Panc1 (cell line): ENCODE results near the gene IL32. TPM values are rescaled to one million over a fixed set of nuclear protein-coding genes. Genes with fewer than 3 reads are reported as not detected.
"Not testable (repeated sequence)": the region's sequence is repeated elsewhere in the genome, so short reads cannot be mapped to it uniquely, and the experiment has no call there.

Experiments used
- ATAC-seq: fragments of 200-7000 bp; cut with Tn5 transposase; 2 replicates; pipeline ENCODE4 v1.9.1; 2020; ENCODE audit warnings: mild to moderate bottlenecking, moderate library complexity
- BruUV-seq: library from RNA; stranded (reverse); fragments of 400-500 nt; replicated peaks from 2 replicates; lab custom pipeline; 2021; lab: Mats Ljungman, UMichigan
- CTCF ChIA-PET: fragments of 300-600 bp; sonication (Branson Sonifier 250); formaldehyde crosslinking; loops from one replicate; lab custom pipeline; 2022; ENCODE audit warnings: antibody characterized with exemption; lab: Charles Lee
- POLR2A ChIA-PET: fragments of 300-600 bp; sonication (Branson Sonifier 250); formaldehyde crosslinking; loops from one replicate; lab custom pipeline; 2022; ENCODE audit warnings: antibody characterized with exemption; lab: Charles Lee
- DNase-seq: peaks from one replicate; pipeline ENCODE4 v3.0.0-alpha.2; 2010; ENCODE audit warnings: low read depth, low spot score
- H3K27ac ChIP-seq: 2 replicates; pipeline ENCODE4 v1.5.1; 2011; ENCODE audit warnings: mild to moderate bottlenecking, low read length, inconsistent platforms
- H3K27me3 ChIP-seq: fragments of 200-500 bp; sonication (Bioruptor generic); 2 replicates; pipeline ENCODE4 v1.6.0; 2014; ENCODE audit warnings: low read length, inconsistent platforms; ENCODE audit not compliant: control insufficient read depth, insufficient read depth
- H3K36me3 ChIP-seq: fragments of 200-500 bp; sonication (Bioruptor generic); 2 replicates; pipeline ENCODE4 v1.5.1; 2014; ENCODE audit warnings: inconsistent platforms, mild to moderate bottlenecking, low read length, moderate library complexity; ENCODE audit not compliant: control insufficient read depth, insufficient read depth
- H3K4me1 ChIP-seq: 2 replicates; pipeline ENCODE4 v1.5.1; 2011; ENCODE audit warnings: inconsistent platforms, mild to moderate bottlenecking, low read length, moderate library complexity; ENCODE audit not compliant: control insufficient read depth, insufficient read depth
- H3K4me3 ChIP-seq, 2 experiments: 2 replicates each; pipeline ENCODE4 v1.5.1; 2011 to 2012; ENCODE audit warnings: low read depth in 2 of 2, low read length in 2 of 2, mild to moderate bottlenecking in 2 of 2, inconsistent platforms in 1 of 2, moderate library complexity in 1 of 2
- H3K9me3 ChIP-seq: fragments of 200-500 bp; sonication (Bioruptor generic); 2 replicates; pipeline ENCODE4 v1.5.1; 2014; ENCODE audit warnings: low read depth, mild to moderate bottlenecking, inconsistent platforms, low read length, moderate library complexity; ENCODE audit not compliant: control insufficient read depth, insufficient read depth
- CTCF ChIP-seq: fragments of 450-650 bp; IDR thresholded peaks from 2 replicates; pipeline ENCODE4 v1.5.1; 2017; ENCODE audit warnings: mild to moderate bottlenecking
- POLR2AphosphoS5 ChIP-seq: IDR thresholded peaks from 2 replicates; pipeline ENCODE4 v1.6.1; 2012; ENCODE audit warnings: mild to moderate bottlenecking, low read depth, low read length, moderate library complexity
- REST ChIP-seq, 2 experiments: IDR thresholded peaks; 2 replicates each; pipeline ENCODE4 v1.6.1; 2011 to 2012; ENCODE audit warnings: low read depth in 2 of 2, control low read depth in 1 of 2, low read length in 1 of 2, mild to moderate bottlenecking in 1 of 2, moderate library complexity in 1 of 2; ENCODE audit not compliant: insufficient read depth in 1 of 2
- SIN3A ChIP-seq: IDR thresholded peaks from 2 replicates; pipeline ENCODE4 v1.6.1; 2012; ENCODE audit warnings: low read depth, mild to moderate bottlenecking, low read length, moderate library complexity, borderline replicate concordance; ENCODE audit not compliant: insufficient read depth
- TCF7L2 ChIP-seq: IDR thresholded peaks from 2 replicates; pipeline ENCODE4 v1.6.1; 2011; ENCODE audit warnings: mild to moderate bottlenecking, low read depth, low read length, inconsistent platforms
- in situ Hi-C: cut with HindIII; loops from 2 replicates; pipeline ENCODE4 v1.10.0; 2016; ENCODE audit warnings: low sequenced_read_pairs, low pct_unique_long_range_greater_than_20kb
- intact Hi-C: fragments of 100-400 bp; cut with micrococcal nuclease; formaldehyde crosslinking; loops from one replicate; pipeline ENCODE4 v1.10.0; 2022; ENCODE audit not compliant: unreplicated experiment
- total RNA-seq: library from RNA; stranded (reverse); gene quantifications from one replicate; pipeline ENCODE4 v1.2.1, GENCODE V29; 2021; ENCODE audit not compliant: unreplicated experiment

IL32 gene
- total RNA-seq, 1 experiment from 2014 or later = 17.1 TPM

GRCh38 chr16:3076577-3076976, 11.1 kb downstream of the IL32 start:
- DNase-seq = no peak
- H3K36me3 ChIP-seq = no peaks in the 10 kb centered on the region
- BruUV-seq = no TSS peak

DNA sequence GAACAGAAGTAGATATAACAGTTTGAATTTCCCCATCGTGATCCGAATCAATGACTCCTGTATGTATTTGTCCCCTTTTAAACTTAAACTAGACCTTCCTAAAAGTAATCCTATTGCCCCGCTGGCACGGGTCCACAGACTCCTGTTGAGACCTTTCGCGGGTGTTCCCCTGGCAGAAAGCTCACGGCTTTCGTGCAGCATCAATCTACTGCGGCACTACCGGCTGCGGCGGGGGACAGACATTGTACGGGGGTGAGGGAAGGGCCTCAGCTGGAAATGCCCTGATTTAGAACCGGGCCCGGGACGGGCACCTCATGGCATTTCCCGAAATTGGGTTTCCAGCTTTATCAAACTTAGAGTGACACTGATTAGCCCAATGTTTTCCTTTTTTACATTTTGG, 14.6 kb downstream of the IL32 start:
- H3K4me3 ChIP-seq = no peak overlapping the region
- no peaks in the 10 kb centered on the region for H3K36me3 ChIP-seq
- ChIA-PET POLR2A (no interaction called here), CTCF (no interaction called here)
- H3K27ac ChIP-seq = no peak overlapping the region
- H3K9me3 ChIP-seq = no peaks in the 10 kb centered on the region
- no peak for TF ChIP-seq POLR2AphosphoS5
- no peak for TF ChIP-seq SIN3A
- no peak for TF ChIP-seq CTCF
- no peak for TF ChIP-seq REST (IDR thresholded peaks at IDR 0.05; ENCODE audit: insufficient read depth in 1 of 2, low read depth in 2 of 2, low read length in 1 of 2)
- no peaks in the 10 kb centered on the region for H3K27me3 ChIP-seq
- no peak for DNase-seq
- H3K4me1 ChIP-seq = no peaks in the 10 kb centered on the region
- intact Hi-C loops (no loop called here), in situ Hi-C loops (no loop called here)
- ATAC-seq = no peak
- no TSS peak for BruUV-seq

More at GRCh38 chr16:3076577-3076976, 11.1 kb downstream of the IL32 start:
- CTCF ChIA-PET = no interaction called here
- TF ChIP-seq TCF7L2 = no peak
- no peak for TF ChIP-seq SIN3A
- no peak for TF ChIP-seq REST (IDR thresholded peaks at IDR 0.05; ENCODE audit: insufficient read depth in 1 of 2, low read depth in 2 of 2, low read length in 1 of 2)
- TF ChIP-seq CTCF = no peak
- no peak for TF ChIP-seq POLR2AphosphoS5
- intact Hi-C loops (no loop called here), in situ Hi-C loops (no loop called here)
- Histone ChIP-seq H3K4me3 (no peak overlapping the region), H3K4me1 (no peaks in the 10 kb centered on the region), H3K27ac (no peak overlapping the region), H3K27me3 (no peaks in the 10 kb centered on the region), H3K9me3 (no peaks in the 10 kb centered on the region)
- POLR2A ChIA-PET = no interaction called here
- ATAC-seq = no peak

DNA sequence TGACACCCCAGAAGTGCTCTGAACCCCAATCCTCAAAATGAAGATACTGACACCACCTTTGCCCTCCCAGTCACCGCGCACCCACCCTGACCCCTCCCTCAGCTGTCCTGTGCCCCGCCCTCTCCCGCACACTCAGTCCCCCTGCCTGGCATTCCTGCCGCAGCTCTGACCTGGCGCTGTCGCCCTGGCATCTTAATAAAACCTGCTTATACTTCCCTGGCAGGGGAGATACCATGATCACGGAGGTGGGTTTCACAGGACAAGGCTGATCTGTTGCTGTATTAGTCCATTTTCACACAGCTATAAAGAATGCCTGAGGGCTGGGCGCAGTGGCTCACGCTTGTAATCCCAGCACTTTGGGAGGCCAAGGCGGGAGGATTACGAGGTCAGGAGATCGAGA, 16.5 kb downstream of the IL32 start:
- H3K36me3 ChIP-seq, H3K27me3 ChIP-seq, POLR2A ChIA-PET, ATAC-seq, H3K9me3 ChIP-seq, intact Hi-C loops, in situ Hi-C loops, H3K4me1 ChIP-seq, H3K27ac ChIP-seq, BruUV-seq, CTCF ChIA-PET, DNase-seq, H3K4me3 ChIP-seq: not testable (repeated sequence)

DNA sequence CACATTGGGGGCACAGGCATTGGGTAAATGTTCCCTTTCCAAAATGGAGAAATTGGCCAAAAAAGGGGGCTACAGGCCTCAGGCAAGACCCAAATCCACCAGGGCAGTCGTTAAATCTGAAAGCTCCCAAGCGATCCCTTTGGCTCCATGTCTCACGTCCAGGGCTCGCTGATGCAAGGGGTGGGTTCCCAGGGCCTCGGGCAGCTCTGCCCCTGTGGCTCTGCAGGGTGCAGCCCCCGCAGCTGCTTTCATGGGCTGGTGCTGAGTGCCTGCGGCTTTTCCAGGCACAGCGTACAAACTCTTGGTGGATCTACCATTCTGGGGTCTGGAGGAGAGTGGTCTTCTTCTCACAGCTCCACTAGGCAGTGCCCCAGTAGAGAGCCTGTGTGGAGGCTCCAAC, 18.0 kb downstream of the IL32 start:
- H3K9me3 ChIP-seq, CTCF ChIA-PET, in situ Hi-C loops, H3K4me1 ChIP-seq, H3K36me3 ChIP-seq, H3K4me3 ChIP-seq, intact Hi-C loops, H3K27me3 ChIP-seq, H3K27ac ChIP-seq, DNase-seq, POLR2A ChIA-PET, ATAC-seq, BruUV-seq: not testable (repeated sequence)
